Ascending aorta (tissue), 2 donors: ENCODE data around the gene PCCB. TPM values are rescaled to one million over a fixed set of nuclear protein-coding genes. Genes with fewer than 3 reads are reported as not detected.
"Not testable (repeated sequence)": the region's sequence is repeated elsewhere in the genome, so short reads cannot be mapped to it uniquely, and the experiment has no call there.

Source experiments
- DNase-seq, 2 donors: peaks; one replicate each; pipeline ENCODE4 v3.0.0-alpha.2; 2019; ENCODE audit warnings: low spot score in 2 of 2
- H3K27ac ChIP-seq, 2 donors: fragments of 200-600 bp; sonication (generic); one replicate each; pipeline ENCODE4 v1.5.1; 2016 to 2017; ENCODE audit warnings: mild to moderate bottlenecking in 1 of 2
- H3K27me3 ChIP-seq: fragments of 200-600 bp; sonication (generic); one replicate; pipeline ENCODE4 v1.5.1; 2017
- H3K36me3 ChIP-seq, 2 donors: fragments of 200-600 bp; sonication (generic); one replicate each; pipeline ENCODE4 v1.5.1; 2016
- H3K4me1 ChIP-seq, 2 donors: fragments of 200-600 bp; sonication (generic); one replicate each; pipeline ENCODE4 v1.5.1; 2016 to 2017; ENCODE audit warnings: mild to moderate bottlenecking in 1 of 2
- H3K4me3 ChIP-seq, 2 donors: fragments of 200-600 bp; sonication (generic); one replicate each; pipeline ENCODE4 v1.5.1; 2016 to 2017; ENCODE audit warnings: mild to moderate bottlenecking in 1 of 2
- H3K9me3 ChIP-seq, 2 donors: fragments of 200-600 bp; sonication (generic); one replicate each; pipeline ENCODE4 v1.5.1; 2016
- CTCF ChIP-seq, 3 experiments: fragments of 200-600 bp in 2 of 3; fragments of 450-650 bp in 1 of 3; sonication (generic) in 2 of 3; IDR thresholded peaks; one replicate each; pipeline ENCODE4 v1.5.1; 2016 to 2019; ENCODE audit warnings: antibody characterized with exemption in 3 of 3, mild to moderate bottlenecking in 1 of 3, moderate library complexity in 1 of 3
- intact Hi-C: fragments of 100-400 bp; cut with DNase I; formaldehyde crosslinking; loops from one replicate; pipeline ENCODE4 v1.15.1; 2023
- total RNA-seq: library from RNA; depleted of rRNA; stranded (reverse); fragments of >200 nt; gene quantifications from one replicate; pipeline ENCODE4 v1.1.0, GENCODE V29; 2016

PCCB gene
- 114 TPM for total RNA-seq

GRCh38 chr3:136250059-136250902 is at the start of gene PCCB:
Gene PCCB, plus strand, starts transcription at chr3:136250340. Its CDS starts 36 bp downstream, at chr3:136250376.
- peak within 1 kb of the TSS; percentile 80 to 90 for H3K27ac ChIP-seq
- no peaks in the 10 kb centered on the region for H3K27me3 ChIP-seq
- peak; percentile 81 to 92 (median 85) for TF ChIP-seq CTCF (IDR thresholded peaks at IDR 0.05)
- no peaks in the 10 kb centered on the region for H3K9me3 ChIP-seq
- intact Hi-C loops = loop anchor here (1.0 to 10.0 kb wide), 6 partner anchors 54 to 765 kb away; partner anchors contain the start of genes MSL2, NCK1 and PPP2R3A
- DNase-seq = peak; percentile 65 to 96
- no peaks in the 10 kb centered on the region for H3K36me3 ChIP-seq
- H3K4me3 ChIP-seq = peak within 1 kb of the TSS; percentile 60 to 81
- peaks cover 0 to 3% of the 10 kb centered on the region in 2 donors for H3K4me1 ChIP-seq

GRCh38 chr3:136207489-136208115 is 42.5 kb upstream of the PCCB start:
- Histone ChIP-seq H3K9me3 (no peaks in the 10 kb centered on the region), H3K36me3 (no peaks in the 10 kb centered on the region), H3K27me3 (no peaks in the 10 kb centered on the region), H3K4me1 (no peaks in the 10 kb centered on the region), H3K27ac (no peak overlapping the region), H3K4me3 (no peak overlapping the region)
- DNase-seq = no peak
- intact Hi-C loops = no loop called here
- TF ChIP-seq CTCF (IDR thresholded peaks at IDR 0.05) = no peak

GRCh38 chr3:136209921-136210320 is 40.2 kb upstream of the PCCB start:
- no peak for DNase-seq
- intact Hi-C loops = no loop called here
- Histone ChIP-seq H3K9me3 (no peaks in the 10 kb centered on the region), H3K36me3 (no peaks in the 10 kb centered on the region), H3K27ac (no peak overlapping the region), H3K4me3 (no peak overlapping the region), H3K4me1 (no peaks in the 10 kb centered on the region), H3K27me3 (no peaks in the 10 kb centered on the region)
- TF ChIP-seq CTCF (IDR thresholded peaks at IDR 0.05) = no peak

GRCh38 chr3:136211547-136211946 is 38.6 kb upstream of the PCCB start:
- intact Hi-C loops = no loop called here
- Histone ChIP-seq H3K36me3 (no peaks in the 10 kb centered on the region), H3K4me3 (no peak overlapping the region), H3K27ac (no peak overlapping the region), H3K27me3 (no peaks in the 10 kb centered on the region), H3K9me3 (no peaks in the 10 kb centered on the region), H3K4me1 (no peaks in the 10 kb centered on the region)
- DNase-seq = no peak
- no peak for TF ChIP-seq CTCF (IDR thresholded peaks at IDR 0.05)

GRCh38 chr3:136222746-136223145 is 27.4 kb upstream of the PCCB start:
- H3K4me3 ChIP-seq, H3K27ac ChIP-seq, H3K36me3 ChIP-seq, DNase-seq, H3K4me1 ChIP-seq, H3K27me3 ChIP-seq, intact Hi-C loops, H3K9me3 ChIP-seq: not testable (repeated sequence)

GRCh38 chr3:136232413-136232812 is 17.7 kb upstream of the PCCB start:
- no peak for DNase-seq

More at GRCh38 chr3:136232413-136232812, 17.7 kb upstream of the PCCB start:
- Histone ChIP-seq H3K9me3 (no peaks in the 10 kb centered on the region), H3K27me3 (no peaks in the 10 kb centered on the region), H3K27ac (no peak overlapping the region), H3K4me1 (no peaks in the 10 kb centered on the region), H3K36me3 (no peaks in the 10 kb centered on the region), H3K4me3 (no peak overlapping the region)
- no peak for TF ChIP-seq CTCF (IDR thresholded peaks at IDR 0.05)
- intact Hi-C loops = no loop called here
